ENCODE data around the gene HS6ST1. TPM values are rescaled to one million over a fixed set of nuclear protein-coding genes. Genes with fewer than 3 reads are reported as not detected.
A peak's percentile ranks its signal among the peaks of the same experiment; 100 is the strongest.

Gene HS6ST1
- total and polyA plus RNA-seq, 4 experiments from 2014 or later, result 1.2 to 13.3 (median 8.4) TPM

DNA sequence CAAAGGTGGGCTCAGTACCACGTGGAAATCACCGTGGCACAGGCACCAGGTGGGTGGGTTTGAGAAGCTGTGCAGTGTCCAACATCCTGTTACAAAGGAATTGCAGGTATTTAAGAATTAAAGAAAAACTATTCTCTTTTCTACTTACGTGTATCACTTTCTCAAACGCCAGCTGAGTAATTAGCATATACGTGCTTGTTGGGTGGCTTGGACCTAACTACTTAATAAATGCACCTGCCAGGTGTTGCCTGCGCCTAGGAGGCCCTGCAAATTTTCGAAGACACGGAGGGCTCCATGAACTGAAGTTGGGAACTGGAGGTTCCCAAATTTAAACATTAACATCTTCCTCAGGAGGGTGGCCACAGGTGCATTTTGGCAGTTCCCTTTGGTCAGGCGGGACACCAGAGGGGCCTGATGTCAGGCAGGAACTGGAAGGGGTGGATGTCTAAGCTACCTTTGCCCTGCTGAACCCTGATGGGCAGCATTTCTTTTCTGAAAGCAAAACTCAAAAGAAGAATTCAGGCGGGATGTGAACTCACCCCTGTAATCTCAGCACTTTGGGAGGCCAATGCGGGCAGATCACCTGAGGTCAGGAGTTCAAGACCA, 84.8 kb downstream of the HS6ST1 start:
- peaks cover 0 to 3% (median 0%) of the 10 kb centered on the region in 8 donors for H3K9me3 Mint-ChIP-seq
- no peak overlapping the region for H3K27ac ChIP-seq (ENCODE audit: low read depth, low read length)
- peaks cover 1 to 7% (median 4%) of the 10 kb centered on the region in 4 donors for H3K4me1 Mint-ChIP-seq
- H3K36me3 Mint-ChIP-seq, result peaks cover 0 to 1% of the 10 kb centered on the region in 2 donors
- H3K4me3 Mint-ChIP-seq, result peak overlapping the region; percentile 85 to 93 (median 88)
- ChIA-PET POLR2A (ENCODE audit: partially characterized antibody) (no interaction called here), CTCF (ENCODE audit: partially characterized antibody) (interaction anchor here (0.6 to 1.8 kb wide), 15 partner anchors 10 to 552 kb away, joined by 3 to 8 read pairs (median 3); no protein-coding TSS in a partner anchor)
- peaks cover 2 to 8% of the 10 kb centered on the region in 2 donors for H3K27me3 Mint-ChIP-seq
- intact Hi-C loops (cut with micrococcal nuclease), result loop anchor here (1.0 to 5.0 kb wide), 3 partner anchors 55 to 352 kb away; partner anchors contain the start of gene SAP130
- H3K27me3 ChIP-seq (ENCODE audit: insufficient read depth, low read length), result no peaks in the 10 kb centered on the region
- peak overlapping the region in 1 of 2 donors; percentile 70 for H3K4me3 ChIP-seq (ENCODE audit: low read length in 2 of 2)
- H3K27ac Mint-ChIP-seq, result peak overlapping the region in 3 of 7 donors; percentile 59 to 78 (median 64)
- peaks cover 5% of the 10 kb centered on the region for H3K4me1 ChIP-seq (ENCODE audit: insufficient read depth, low read length)
- H3K36me3 ChIP-seq (ENCODE audit: insufficient read depth, low read length), result no peaks in the 10 kb centered on the region
- DNase-seq, result no peak
- no peaks in the 10 kb centered on the region for H3K9me3 ChIP-seq (ENCODE audit: control insufficient read depth in 1 of 2, low read length in 2 of 2)

DNA sequence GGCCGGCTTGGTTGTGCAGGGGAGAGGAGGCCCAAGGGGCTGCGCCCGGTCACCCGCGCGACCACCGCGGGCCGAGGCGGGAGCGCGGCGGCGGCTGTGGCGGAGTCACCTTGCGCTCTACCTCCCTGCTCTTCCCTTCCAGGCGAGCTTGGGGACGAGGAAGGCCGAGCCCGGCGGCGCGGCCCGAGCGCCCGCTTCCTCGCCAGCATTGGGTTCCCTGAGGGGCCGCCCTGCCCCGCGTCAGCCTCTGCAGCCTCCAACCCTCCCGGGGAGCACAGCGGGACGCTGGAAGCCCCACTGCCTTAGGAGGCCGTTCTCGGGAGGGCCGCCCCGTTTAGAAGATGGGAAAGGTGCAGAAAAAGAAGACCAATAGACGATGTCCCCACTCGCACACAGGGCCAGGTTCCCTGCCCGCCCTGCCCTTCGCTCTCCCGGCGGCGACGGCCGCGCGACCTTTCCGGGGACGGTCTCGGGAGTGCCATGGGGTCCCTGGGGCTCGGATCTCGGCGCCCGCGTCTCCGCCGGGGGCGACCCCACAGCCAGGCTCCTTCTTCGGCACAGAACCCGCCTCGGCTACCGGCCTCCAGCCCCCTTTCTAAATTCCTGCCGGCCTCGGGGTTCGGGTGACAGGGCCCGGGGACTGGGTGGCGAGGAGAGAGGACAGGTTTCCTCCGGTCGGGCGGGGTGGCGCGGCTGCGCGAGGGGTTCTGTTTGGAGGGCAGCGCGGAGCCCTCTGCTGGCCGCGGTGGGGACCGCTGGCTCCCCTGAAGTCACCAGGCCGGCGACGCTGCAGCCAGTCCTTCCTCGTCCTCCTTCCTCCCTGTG, 85.5 kb downstream of the HS6ST1 start:
- Histone ChIP-seq H3K27me3 (ENCODE audit: insufficient read depth, low read length) (no peaks in the 10 kb centered on the region), H3K27ac (ENCODE audit: low read depth, low read length) (no peak overlapping the region), H3K36me3 (ENCODE audit: insufficient read depth, low read length) (no peaks in the 10 kb centered on the region), H3K9me3 (ENCODE audit: control insufficient read depth in 1 of 2, low read length in 2 of 2) (no peaks in the 10 kb centered on the region), H3K4me3 (ENCODE audit: low read length in 2 of 2) (peak overlapping the region; percentile 11 to 70), H3K4me1 (ENCODE audit: insufficient read depth, low read length) (peaks cover 5% of the 10 kb centered on the region)
- peaks cover 0 to 1% of the 10 kb centered on the region in 2 donors for H3K36me3 Mint-ChIP-seq
- H3K9me3 Mint-ChIP-seq, result peaks cover 0 to 3% (median 0%) of the 10 kb centered on the region in 8 donors
- ChIA-PET CTCF (ENCODE audit: partially characterized antibody) (interaction anchor here (0.6 to 1.8 kb wide), 9 partner anchors 11 to 374 kb away, joined by 3 to 5 read pairs (median 4); no protein-coding TSS in a partner anchor), POLR2A (ENCODE audit: partially characterized antibody) (no interaction called here)
- peaks cover 2 to 8% of the 10 kb centered on the region in 2 donors for H3K27me3 Mint-ChIP-seq
- peak overlapping the region in 4 of 7 donors; percentile 36 to 78 (median 62) for H3K27ac Mint-ChIP-seq
- intact Hi-C loops (cut with micrococcal nuclease), result loop anchor here (1.0 to 5.0 kb wide), 3 partner anchors 54 to 351 kb away; partner anchors contain the start of gene SAP130
- peak overlapping the region; percentile 85 to 93 (median 88) for H3K4me3 Mint-ChIP-seq
- DNase-seq, result peak; percentile 72 to 77 (median 76)
- peaks cover 1 to 7% (median 4%) of the 10 kb centered on the region in 4 donors for H3K4me1 Mint-ChIP-seq

DNA sequence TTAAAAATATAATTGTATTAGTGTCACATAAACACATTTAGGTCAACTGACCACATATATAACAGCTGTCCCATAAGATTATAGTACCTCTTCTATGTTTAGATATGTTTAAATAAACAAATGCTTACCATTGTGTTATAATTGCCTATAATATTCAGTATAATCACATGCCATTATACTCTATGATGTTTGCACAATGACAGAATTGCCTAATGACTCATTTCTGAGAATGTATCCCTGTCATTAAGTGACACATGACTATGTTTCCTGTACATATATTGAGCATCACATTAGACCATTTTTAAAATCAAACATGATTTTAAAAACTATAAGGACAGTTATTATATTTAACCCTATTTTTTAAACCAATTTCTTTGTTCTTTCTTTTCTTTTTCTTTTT, 89.8 kb downstream of the HS6ST1 start:
- intact Hi-C loops (cut with micrococcal nuclease), result no loop called here
- H3K4me1 ChIP-seq (ENCODE audit: insufficient read depth, low read length), result peaks cover 4% of the 10 kb centered on the region
- H3K27ac ChIP-seq (ENCODE audit: low read depth, low read length), result no peak overlapping the region
- ChIA-PET CTCF (ENCODE audit: partially characterized antibody) (interaction anchor here (1.4 kb wide), 1 partner anchor 57 kb away, joined by 3 read pairs; no protein-coding TSS in a partner anchor), POLR2A (ENCODE audit: partially characterized antibody) (no interaction called here)
- peaks cover 1 to 5% (median 3%) of the 10 kb centered on the region in 4 donors for H3K4me1 Mint-ChIP-seq
- H3K9me3 Mint-ChIP-seq, result no peaks in the 10 kb centered on the region
- H3K4me3 Mint-ChIP-seq, result no peak overlapping the region
- peaks cover 0 to 1% of the 10 kb centered on the region in 2 donors for H3K36me3 Mint-ChIP-seq
- H3K27ac Mint-ChIP-seq, result no peak overlapping the region
- peaks cover 0 to 8% of the 10 kb centered on the region in 2 donors for H3K27me3 Mint-ChIP-seq
- H3K27me3 ChIP-seq (ENCODE audit: insufficient read depth, low read length), result no peaks in the 10 kb centered on the region
- no peaks in the 10 kb centered on the region for H3K36me3 ChIP-seq (ENCODE audit: insufficient read depth, low read length)
- DNase-seq, result no peak
- H3K4me3 ChIP-seq (ENCODE audit: low read length in 2 of 2), result no peak overlapping the region
- no peaks in the 10 kb centered on the region for H3K9me3 ChIP-seq (ENCODE audit: control insufficient read depth in 1 of 2, low read length in 2 of 2)

DNA sequence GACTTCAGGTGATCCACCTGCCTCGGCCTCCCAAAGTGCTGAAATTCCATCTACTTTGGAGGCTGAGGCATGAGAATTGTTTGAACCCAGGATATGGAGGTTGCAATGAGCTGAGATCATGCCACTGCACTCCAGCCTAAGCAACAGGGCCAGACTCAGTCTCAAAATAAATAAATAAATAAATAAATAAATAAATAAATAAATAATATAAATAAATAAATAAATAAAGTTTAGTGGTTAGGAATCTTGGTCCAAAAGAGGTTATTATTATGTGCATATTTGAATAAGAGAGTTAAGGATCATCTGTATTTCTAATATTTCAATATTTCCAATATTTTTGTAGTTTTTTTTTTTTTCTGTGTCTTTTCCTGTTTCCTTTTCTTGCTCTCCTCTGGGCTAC, 90.8 kb downstream of the HS6ST1 start:
- no peak for DNase-seq
- no peaks in the 10 kb centered on the region for H3K4me1 Mint-ChIP-seq
- ChIA-PET POLR2A (ENCODE audit: partially characterized antibody) (no interaction called here), CTCF (ENCODE audit: partially characterized antibody) (interaction anchor here (1.4 kb wide), 1 partner anchor 55 kb away, joined by 3 read pairs; no protein-coding TSS in a partner anchor)
- H3K9me3 Mint-ChIP-seq, result no peaks in the 10 kb centered on the region
- Histone ChIP-seq H3K9me3 (ENCODE audit: control insufficient read depth in 1 of 2, low read length in 2 of 2) (no peaks in the 10 kb centered on the region), H3K4me3 (ENCODE audit: low read length in 2 of 2) (no peak overlapping the region), H3K4me1 (ENCODE audit: insufficient read depth, low read length) (no peaks in the 10 kb centered on the region), H3K36me3 (ENCODE audit: insufficient read depth, low read length) (no peaks in the 10 kb centered on the region), H3K27me3 (ENCODE audit: insufficient read depth, low read length) (no peaks in the 10 kb centered on the region), H3K27ac (ENCODE audit: low read depth, low read length) (no peak overlapping the region)
- H3K27me3 Mint-ChIP-seq, result peaks cover 0 to 6% of the 10 kb centered on the region in 2 donors
- H3K27ac Mint-ChIP-seq, result no peak overlapping the region
- no peak overlapping the region for H3K4me3 Mint-ChIP-seq
- no peaks in the 10 kb centered on the region for H3K36me3 Mint-ChIP-seq
- intact Hi-C loops (cut with micrococcal nuclease), result no loop called here

DNA sequence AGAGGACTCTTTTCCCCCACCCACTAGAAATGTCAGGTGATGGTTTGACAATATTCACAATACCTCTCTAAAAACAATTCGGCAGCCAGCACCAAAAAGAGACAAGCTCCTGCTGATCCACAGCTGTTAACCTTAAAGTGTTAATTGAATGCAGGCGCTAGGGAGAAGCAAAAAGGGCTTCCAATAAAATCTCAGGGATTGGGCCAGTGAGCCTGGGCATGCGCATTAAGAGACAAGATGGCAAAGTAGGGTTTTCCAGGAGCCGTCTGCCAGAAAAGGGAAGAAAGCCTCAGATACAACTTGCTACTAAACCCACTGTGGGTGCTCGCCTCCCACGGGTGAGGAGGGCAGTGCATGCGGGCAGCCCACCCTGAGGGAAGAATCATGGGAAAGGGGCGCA, 98.8 kb downstream of the HS6ST1 start:
- Mint-ChIP-seq H3K27me3 (peaks cover 1 to 4% of the 10 kb centered on the region in 2 donors), H3K4me1 (peaks cover 0 to 4% (median 1%) of the 10 kb centered on the region in 4 donors), H3K4me3 (no peak overlapping the region), H3K36me3 (no peaks in the 10 kb centered on the region), H3K27ac (no peak overlapping the region), H3K9me3 (no peaks in the 10 kb centered on the region)
- Histone ChIP-seq H3K27me3 (ENCODE audit: insufficient read depth, low read length) (no peaks in the 10 kb centered on the region), H3K27ac (ENCODE audit: low read depth, low read length) (no peak overlapping the region), H3K4me3 (ENCODE audit: low read length in 2 of 2) (no peak overlapping the region), H3K36me3 (ENCODE audit: insufficient read depth, low read length) (no peaks in the 10 kb centered on the region), H3K4me1 (ENCODE audit: insufficient read depth, low read length) (no peaks in the 10 kb centered on the region), H3K9me3 (ENCODE audit: control insufficient read depth in 1 of 2, low read length in 2 of 2) (no peaks in the 10 kb centered on the region)
- CTCF ChIA-PET (ENCODE audit: partially characterized antibody), result no interaction called here
- no peak for DNase-seq
- intact Hi-C loops (cut with micrococcal nuclease), result no loop called here
- POLR2A ChIA-PET (ENCODE audit: partially characterized antibody), result no interaction called here

DNA sequence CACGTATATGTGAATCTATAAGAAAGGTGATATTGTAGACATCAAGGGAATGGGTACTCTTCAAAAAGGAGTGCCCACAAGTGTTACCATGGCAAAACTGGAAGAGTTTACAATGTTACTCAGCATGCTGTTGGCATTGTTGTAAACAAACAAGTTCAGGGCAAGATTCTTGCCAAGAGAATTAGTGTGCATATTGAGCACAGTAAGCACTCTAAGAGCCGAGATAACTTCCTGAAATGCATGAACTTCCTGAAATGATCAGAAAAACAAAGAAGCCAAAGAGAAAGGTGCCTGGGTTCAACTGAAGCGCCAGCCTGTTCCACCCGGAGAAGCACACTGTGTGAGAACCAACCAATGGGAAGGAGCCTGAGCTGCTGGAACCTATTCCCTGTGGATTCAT, 101.0 kb downstream of the HS6ST1 start:
- H3K4me1 ChIP-seq (ENCODE audit: insufficient read depth, low read length), result no peaks in the 10 kb centered on the region
- ChIA-PET POLR2A (ENCODE audit: partially characterized antibody) (no interaction called here), CTCF (ENCODE audit: partially characterized antibody) (no interaction called here)
- no peaks in the 10 kb centered on the region for H3K9me3 ChIP-seq (ENCODE audit: control insufficient read depth in 1 of 2, low read length in 2 of 2)
- intact Hi-C loops (cut with micrococcal nuclease), result no loop called here
- no peaks in the 10 kb centered on the region for H3K36me3 ChIP-seq (ENCODE audit: insufficient read depth, low read length)
- Mint-ChIP-seq H3K9me3 (no peaks in the 10 kb centered on the region), H3K4me1 (peaks cover 0 to 4% (median 1%) of the 10 kb centered on the region in 4 donors), H3K27me3 (peaks cover 1 to 4% of the 10 kb centered on the region in 2 donors), H3K36me3 (no peaks in the 10 kb centered on the region), H3K4me3 (no peak overlapping the region), H3K27ac (no peak overlapping the region)
- no peaks in the 10 kb centered on the region for H3K27me3 ChIP-seq (ENCODE audit: insufficient read depth, low read length)
- DNase-seq, result no peak
- no peak overlapping the region for H3K4me3 ChIP-seq (ENCODE audit: low read length in 2 of 2)
- no peak overlapping the region for H3K27ac ChIP-seq (ENCODE audit: low read depth, low read length)
